ENCODE results near the gene DNAAF1.

Gene DNAAF1

GRCh38 chr16:84212154-84212553, 67.0 kb downstream of the DNAAF1 start:
- Histone ChIP-seq H3K79me2 (ENCODE audit: insufficient read depth, low read length) (no peaks in the 10 kb centered on the region), H3K27me3 (ENCODE audit: insufficient read depth, low read length, poor library complexity, severe bottlenecking) (no peaks in the 10 kb centered on the region), H4K20me1 (ENCODE audit: insufficient read depth, low read length, poor library complexity, severe bottlenecking) (no peaks in the 10 kb centered on the region)

GRCh38 chr16:84212631-84213030, 67.5 kb downstream of the DNAAF1 start:
- H3F3A ChIP-seq (ENCODE audit: low read depth): no peaks in the 10 kb centered on the region
- no peaks in the 10 kb centered on the region for H3K27me3 ChIP-seq (ENCODE audit: insufficient read depth, low read length, poor library complexity, severe bottlenecking)
- no peak overlapping the region for H2AFZ ChIP-seq (ENCODE audit: low read length)
- TF ChIP-seq EZH2phosphoT487 (IDR thresholded peaks at IDR 0.05; ENCODE audit: borderline replicate concordance): no peak
- no peak for TF ChIP-seq CTCF (conservative IDR thresholded peaks at IDR 0.05; ENCODE audit: low read length)
- no peak overlapping the region for H3K4me2 ChIP-seq (ENCODE audit: low read depth, low read length, poor library complexity, severe bottlenecking)
- no peaks in the 10 kb centered on the region for H4K20me1 ChIP-seq (ENCODE audit: insufficient read depth, low read length, poor library complexity, severe bottlenecking)
- no peak overlapping the region for H3K4me3 ChIP-seq (ENCODE audit: low read length, poor library complexity, severe bottlenecking)
- H3K9me2 ChIP-seq (replicated peaks; ENCODE audit: low read depth, low read length): no peaks in the 10 kb centered on the region
- H3K79me2 ChIP-seq (ENCODE audit: insufficient read depth, low read length): no peaks in the 10 kb centered on the region
- no peaks in the 10 kb centered on the region for H3K36me3 ChIP-seq (ENCODE audit: insufficient read depth, low read length)
- H3K4me1 ChIP-seq (ENCODE audit: insufficient read depth, low read length, poor library complexity, severe bottlenecking): no peaks in the 10 kb centered on the region
- no peak overlapping the region for H3K9ac ChIP-seq (ENCODE audit: low read depth, low read length, poor library complexity, severe bottlenecking)
- H3K9me3 ChIP-seq (ENCODE audit: insufficient read depth, low read depth, low read length): no peaks in the 10 kb centered on the region

More at GRCh38 chr16:84212154-84212553, 67.0 kb downstream of the DNAAF1 start:
- H3K9ac ChIP-seq (ENCODE audit: low read depth, low read length, poor library complexity, severe bottlenecking): no peak overlapping the region
- no peak overlapping the region for H3K4me3 ChIP-seq (ENCODE audit: low read length, poor library complexity, severe bottlenecking)
- H3K36me3 ChIP-seq (ENCODE audit: insufficient read depth, low read length): no peaks in the 10 kb centered on the region
- H3K4me1 ChIP-seq (ENCODE audit: insufficient read depth, low read length, poor library complexity, severe bottlenecking): no peaks in the 10 kb centered on the region
- H3K9me2 ChIP-seq (replicated peaks; ENCODE audit: low read depth, low read length): no peaks in the 10 kb centered on the region
- no peak overlapping the region for H2AFZ ChIP-seq (ENCODE audit: low read length)
- no peak for TF ChIP-seq CTCF (conservative IDR thresholded peaks at IDR 0.05; ENCODE audit: low read length)
- TF ChIP-seq EZH2phosphoT487 (IDR thresholded peaks at IDR 0.05; ENCODE audit: borderline replicate concordance): no peak
- no peaks in the 10 kb centered on the region for H3F3A ChIP-seq (ENCODE audit: low read depth)
- H3K4me2 ChIP-seq (ENCODE audit: low read depth, low read length, poor library complexity, severe bottlenecking): no peak overlapping the region
- no peaks in the 10 kb centered on the region for H3K9me3 ChIP-seq (ENCODE audit: insufficient read depth, low read depth, low read length)

- H3K9me2 ChIP-seq (replicated peaks; ENCODE audit: low read depth, low read length): no peaks in the 10 kb centered on the region
- no peaks in the 10 kb centered on the region for H4K20me1 ChIP-seq (ENCODE audit: insufficient read depth, low read length, poor library complexity, severe bottlenecking)
- H3K4me2 ChIP-seq (ENCODE audit: low read depth, low read length, poor library complexity, severe bottlenecking): no peak overlapping the region
- no peaks in the 10 kb centered on the region for H3K27me3 ChIP-seq (ENCODE audit: insufficient read depth, low read length, poor library complexity, severe bottlenecking)
- no peaks in the 10 kb centered on the region for H3F3A ChIP-seq (ENCODE audit: low read depth)
- no peak overlapping the region for H3K9ac ChIP-seq (ENCODE audit: low read depth, low read length, poor library complexity, severe bottlenecking)
- no peaks in the 10 kb centered on the region for H3K9me3 ChIP-seq (ENCODE audit: insufficient read depth, low read depth, low read length)
- no peak overlapping the region for H2AFZ ChIP-seq (ENCODE audit: low read length)
- H3K36me3 ChIP-seq (ENCODE audit: insufficient read depth, low read length): no peaks in the 10 kb centered on the region
- no peak overlapping the region for H3K4me3 ChIP-seq (ENCODE audit: low read length, poor library complexity, severe bottlenecking)
- TF ChIP-seq CTCF (conservative IDR thresholded peaks at IDR 0.05; ENCODE audit: low read length): no peak
- TF ChIP-seq EZH2phosphoT487 (IDR thresholded peaks at IDR 0.05; ENCODE audit: borderline replicate concordance): no peak
- no peaks in the 10 kb centered on the region for H3K4me1 ChIP-seq (ENCODE audit: insufficient read depth, low read length, poor library complexity, severe bottlenecking)
- H3K79me2 ChIP-seq (ENCODE audit: insufficient read depth, low read length): no peaks in the 10 kb centered on the region
These were observed 69.5 kb downstream of the DNAAF1 start for GRCh38 chr16:84214451-84215066.

All from Loucy (cell line).